GM19043 (cell line): Measurements from ENCODE around the gene MEOX1.

Experiments
- ATAC-seq: cut with Tn5 transposase; IDR thresholded peaks from one replicate; pipeline ENCODE4 v1.9.1; 2021; ENCODE audit warnings: low read depth; ENCODE audit not compliant: unreplicated experiment

Gene MEOX1

DNA sequence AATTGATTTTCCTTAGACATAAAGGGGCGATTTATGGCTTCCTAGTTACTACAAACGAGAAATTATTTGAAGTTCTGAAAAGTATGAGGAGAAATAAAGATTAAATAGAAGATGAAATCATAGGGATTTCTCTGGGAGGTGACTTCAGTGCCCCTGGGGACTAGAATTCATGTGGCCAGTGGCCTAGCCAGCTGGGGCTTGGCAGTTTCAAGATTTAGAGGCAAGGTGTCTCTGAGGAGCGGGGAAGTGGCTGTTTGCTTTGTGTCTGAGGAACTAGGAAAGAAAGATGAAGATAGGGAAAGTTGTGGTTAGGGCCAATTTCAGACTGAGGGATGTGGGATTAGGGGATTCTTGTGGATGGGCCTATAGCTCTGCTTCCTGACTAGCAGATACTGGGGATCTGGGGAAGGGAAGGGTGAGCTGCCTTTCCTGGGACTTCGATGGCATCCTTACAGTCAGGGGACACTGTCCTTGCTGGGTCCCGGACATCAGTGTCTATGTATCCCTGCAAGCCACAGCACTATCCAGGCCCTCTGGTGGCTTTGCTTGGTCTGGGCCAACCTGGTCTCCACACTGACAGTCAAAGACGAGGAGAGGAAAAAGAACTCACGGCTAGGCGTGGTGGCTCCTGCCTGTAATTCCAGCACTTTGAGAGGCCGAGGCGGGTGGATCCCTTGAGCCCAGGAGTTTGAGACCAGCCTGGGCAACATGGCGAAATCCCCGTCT lies 22.4 kb upstream of the MEOX1 start:
- no peak for ATAC-seq

DNA sequence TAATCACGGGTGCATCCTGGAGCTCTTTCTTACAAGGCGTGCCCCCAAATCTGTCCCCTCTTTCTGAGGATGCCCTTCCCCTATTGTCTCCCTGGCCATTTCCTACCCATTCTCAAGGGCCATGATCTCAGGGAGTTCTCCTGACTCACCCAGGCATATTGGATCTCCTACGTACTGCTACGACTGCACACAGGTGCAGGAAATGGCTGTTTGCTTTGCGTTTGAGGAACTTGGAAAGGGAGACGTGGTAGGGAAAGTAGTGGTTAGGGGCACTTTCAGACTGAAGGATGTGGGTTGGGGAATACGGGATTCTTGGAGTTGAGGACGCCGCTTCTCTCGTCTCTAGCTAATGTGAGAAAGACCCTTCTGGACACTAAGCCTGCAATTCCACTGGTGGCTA lies 18.7 kb upstream of the MEOX1 start:
- no peak for ATAC-seq

DNA sequence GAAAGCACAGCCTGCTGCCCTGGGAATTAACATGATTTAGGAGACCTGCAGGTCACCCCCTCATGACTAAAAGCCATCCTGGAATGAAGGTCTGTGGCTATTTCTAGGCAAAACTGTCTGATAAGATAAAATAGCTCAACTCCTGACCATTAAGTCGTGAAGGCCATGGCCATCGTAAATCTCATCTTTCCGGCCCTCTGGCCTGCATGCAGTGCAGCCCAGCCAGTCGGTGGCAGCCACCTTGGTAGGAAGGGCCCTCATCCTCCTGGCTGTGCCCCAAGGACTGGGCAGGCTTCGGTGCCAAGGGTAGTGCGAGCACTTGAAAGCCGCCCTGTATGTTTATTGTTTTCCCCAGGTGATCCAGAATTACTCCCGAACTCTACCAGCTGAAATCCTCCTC lies 18.2 kb upstream of the MEOX1 start:
- no peak for ATAC-seq

DNA sequence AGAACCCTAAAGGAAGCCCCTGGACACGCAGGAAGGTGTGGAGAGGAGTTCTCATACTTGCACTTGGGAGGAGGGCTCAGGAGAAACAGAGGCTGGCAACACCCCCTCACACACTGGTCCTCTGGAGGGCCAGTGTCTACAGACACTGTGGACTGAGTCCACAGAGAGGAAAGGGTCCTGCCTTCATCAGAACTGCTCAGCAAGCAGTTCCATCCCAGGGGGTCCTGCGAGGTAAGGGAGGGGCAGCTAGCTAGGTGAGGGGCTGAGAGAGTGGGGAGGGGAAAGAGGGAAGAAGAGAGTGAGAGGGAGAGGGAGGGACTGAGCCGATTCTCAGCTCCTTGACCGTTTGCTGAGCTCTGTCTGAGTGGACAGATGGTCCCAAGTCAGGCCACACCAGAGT lies 17.7 kb upstream of the MEOX1 start:
- ATAC-seq: no peak

DNA sequence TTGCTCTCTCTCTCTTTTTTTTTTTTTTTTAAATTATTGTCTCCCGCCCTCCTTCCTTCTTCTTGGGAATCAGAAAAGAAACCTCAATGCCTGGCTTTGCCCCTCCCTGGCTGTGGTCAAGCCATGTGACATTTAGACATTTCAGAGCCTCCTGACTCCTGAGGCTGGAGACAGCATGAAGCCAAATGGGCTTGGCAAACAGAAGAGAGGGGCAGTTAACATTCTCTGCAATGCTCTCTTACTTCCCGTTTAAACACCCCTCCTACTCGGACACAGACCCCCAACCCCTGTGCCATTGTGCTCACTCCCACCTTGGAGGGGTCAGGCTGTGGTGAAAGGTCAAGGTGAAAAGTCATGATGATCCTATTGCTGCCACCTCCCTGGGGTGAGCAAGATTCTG lies 14.7 kb upstream of the MEOX1 start:
- ATAC-seq: no peak

DNA sequence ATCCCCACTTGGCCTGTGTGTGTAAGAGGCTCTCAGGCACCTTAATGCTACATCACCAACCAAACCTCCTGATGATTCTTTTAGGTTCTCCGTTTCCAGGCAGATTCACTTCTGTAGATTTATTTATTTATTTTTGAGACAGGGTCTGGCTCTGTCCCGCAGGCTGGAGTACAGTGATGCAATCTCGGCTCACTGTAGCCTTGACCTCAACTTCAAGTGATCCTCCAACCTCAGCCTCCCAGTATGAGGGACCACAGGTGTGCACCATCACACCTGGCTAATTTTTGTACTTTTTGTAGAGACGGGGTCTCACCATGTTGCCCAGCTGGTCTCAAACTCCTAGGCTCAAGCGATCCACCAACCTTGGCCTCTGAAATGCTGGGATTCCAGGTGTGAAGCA lies 12.7 kb upstream of the MEOX1 start:
- ATAC-seq: no peak

DNA sequence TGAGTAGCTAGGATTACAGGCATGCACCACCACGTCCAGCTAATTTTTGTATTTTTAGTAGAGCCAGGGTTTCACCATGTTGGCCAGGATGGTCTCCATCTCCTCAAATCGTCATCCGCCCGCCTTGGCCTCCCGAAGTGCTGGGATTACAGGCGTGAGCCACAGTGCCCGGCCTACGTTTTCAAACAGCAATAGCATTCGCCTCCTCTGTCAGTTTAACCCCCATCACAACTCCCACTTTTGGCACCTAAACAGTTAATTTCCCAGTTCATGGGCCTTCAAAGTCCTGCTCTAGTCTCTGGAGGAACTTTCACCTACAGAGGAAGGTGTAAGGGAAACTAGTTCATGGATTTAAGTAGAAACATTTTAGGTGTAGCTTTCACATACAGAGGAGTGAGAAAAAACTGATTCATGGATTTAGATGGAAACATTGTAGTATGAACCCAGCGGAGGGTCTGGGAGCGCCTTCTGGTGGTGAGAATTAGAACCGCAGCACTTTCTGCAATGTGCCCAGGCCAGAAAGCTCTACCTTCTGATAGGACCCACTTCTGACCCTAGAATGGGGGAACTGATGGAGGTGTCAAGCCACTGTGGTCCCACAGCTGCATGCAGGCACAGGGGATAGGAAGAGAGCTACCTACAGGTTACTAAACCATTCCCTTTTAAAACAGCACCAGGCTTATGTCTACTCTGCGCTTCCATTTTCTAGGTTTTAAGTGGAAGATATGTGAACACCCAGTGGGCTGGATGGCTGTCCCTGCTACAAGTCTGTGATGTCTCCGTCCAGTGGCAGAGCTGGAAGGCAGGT lies 12.0 kb upstream of the MEOX1 start:
- ATAC-seq: no peak

DNA sequence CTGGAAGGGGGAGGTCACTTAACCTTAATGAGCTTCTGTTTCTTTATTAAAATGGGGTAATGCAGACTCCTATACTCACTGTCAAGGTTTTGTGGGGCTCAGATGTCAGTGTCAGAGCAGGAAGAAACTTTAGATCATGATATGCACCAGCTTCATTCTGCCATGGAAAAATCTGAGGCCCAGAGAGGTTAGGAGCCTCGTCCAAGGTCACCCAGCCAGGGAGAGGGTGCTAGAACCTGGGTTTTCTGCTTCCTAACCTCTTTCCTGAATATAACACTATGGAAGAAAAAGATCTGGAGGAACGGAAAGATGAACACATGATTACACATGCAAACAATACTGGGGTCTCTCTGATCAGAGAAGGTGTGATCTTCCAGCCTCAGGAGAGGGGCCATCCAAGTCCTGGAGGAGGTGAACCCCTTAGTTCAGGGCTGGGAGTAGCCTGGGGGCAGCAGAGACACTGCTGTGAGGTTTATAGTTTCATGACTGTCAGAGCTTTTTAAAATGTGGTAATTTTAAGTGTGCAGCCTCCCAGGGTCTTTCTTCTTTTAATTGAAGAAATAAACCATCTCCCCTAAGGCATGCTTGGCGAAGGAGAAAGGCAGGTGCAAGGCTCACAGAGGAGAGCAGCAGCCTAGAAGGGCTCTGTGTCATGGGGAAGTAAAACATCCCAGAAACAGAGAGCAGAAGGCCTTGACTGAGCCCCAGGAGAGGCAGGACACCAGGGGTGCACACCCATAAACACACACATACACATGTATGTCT lies 10.2 kb upstream of the MEOX1 start:
- no peak for ATAC-seq

DNA sequence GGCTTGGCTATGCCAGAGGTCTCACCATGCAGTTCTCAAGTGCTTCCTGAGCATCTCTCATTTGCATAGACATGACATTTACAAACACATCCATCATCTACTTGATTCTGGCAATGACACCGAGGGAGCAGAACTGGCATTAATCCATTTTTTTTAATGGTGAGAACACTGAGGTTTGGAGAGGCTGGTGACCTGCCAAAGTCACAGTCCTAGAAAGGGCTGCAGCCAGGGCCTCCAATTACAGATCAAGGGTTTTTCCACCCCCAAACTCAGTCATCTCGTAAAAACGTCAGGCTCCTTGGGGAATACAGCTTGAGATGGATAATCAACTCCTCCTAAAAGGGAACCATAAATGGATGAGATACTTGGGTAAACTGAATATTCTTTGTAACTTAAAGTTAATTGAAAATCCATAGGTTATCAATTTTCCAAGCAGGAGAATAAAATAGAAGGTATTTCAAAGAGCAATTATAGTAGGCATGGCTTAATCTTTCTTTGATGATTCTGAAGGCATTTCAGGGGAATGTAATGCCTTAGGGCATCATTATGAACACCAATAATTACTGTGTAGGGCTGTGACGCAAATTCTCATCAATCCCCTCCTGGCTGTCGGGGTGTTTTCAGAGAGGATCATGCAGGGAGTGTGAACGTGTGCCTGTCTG lies 9.4 kb upstream of the MEOX1 start:
- no peak for ATAC-seq

DNA sequence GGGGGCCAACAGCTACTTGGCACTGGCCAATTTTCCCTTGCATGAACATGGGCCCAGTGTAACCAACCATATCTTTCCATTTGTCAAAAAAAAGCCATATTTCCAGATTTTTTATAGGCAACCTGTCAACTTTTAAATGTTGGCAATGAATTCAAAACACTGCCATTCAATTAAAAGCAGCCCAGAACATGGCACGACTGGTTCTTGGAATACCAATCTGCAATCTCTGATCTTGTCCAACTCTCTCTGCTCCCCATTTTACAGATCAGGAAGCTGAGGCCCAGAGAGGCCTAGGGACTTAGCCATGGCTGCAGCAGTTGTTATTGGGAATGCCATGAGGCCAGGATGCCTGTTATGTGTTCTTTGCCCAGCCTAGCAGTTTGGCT lies 8.9 kb upstream of the MEOX1 start:
- no peak for ATAC-seq

DNA sequence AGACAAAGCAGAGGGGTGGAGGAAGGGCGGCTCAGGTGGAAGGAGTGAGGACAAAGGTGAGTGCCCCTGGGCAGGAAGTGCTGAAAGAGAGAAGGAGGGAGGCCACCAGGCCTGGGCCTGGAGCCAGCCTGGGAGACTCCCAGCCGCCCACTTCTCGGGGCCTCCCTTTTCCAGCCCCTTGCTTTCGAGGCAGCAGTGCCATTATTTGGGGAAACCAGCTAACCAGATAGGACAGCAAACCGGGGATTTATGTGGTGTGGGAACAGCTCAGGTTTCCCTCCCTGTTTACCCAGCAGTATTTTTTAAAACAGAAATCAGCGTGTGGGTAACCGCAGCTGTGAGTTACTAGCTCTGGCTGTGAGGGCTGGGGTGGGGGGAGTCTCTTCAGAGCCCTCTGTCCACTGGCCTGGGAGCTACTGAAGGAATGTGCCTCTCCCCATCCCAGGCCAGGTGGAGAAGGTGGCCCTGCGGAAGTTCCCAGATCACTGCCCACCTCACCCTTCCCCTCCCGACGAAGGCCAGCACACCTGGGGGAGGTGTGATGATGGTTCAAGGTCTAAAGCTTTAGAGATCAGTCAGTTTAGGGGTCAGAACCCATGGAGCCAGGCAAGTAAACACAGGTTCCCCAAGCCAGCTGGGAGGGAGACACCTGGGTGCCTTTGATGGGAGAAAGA lies 8.4 kb upstream of the MEOX1 start:
- no peak for ATAC-seq

DNA sequence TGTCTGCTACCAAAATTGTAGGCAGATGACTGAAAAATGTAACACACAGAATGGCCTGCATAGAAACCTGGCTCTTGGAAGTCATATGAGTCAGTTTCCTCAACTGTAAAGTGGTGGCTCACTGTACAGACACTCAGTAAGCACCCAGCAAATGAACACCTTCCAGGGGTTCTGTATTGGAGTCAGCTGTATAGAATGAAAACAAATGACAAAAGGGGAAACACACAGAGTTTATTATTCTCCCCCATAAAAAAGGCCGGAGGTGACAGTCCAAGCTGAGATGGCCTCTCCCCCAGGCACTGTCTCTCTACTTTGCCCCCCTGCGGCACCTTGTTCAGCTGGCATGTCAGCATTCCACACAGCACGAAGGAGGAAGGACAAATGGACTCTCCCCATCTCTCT lies 6.2 kb upstream of the MEOX1 start:
- ATAC-seq: no peak

DNA sequence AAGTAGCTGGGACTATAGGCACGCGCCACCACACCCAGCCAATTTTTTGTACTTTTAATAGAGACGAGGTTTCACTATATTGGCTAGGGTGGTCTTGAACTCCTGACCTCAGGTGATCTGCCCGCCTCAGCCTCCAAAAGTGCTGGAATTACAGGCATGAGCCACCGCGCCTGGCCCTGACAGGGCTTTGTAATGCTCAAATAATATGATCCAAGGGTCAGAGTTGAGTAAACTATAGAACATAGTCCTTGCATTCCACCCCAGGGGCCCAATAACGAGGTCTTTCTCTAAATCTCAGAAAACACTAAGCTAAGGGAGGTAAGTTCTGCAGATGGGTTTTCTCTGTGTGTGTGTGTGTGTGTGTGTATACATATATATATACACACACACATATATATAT lies 5.8 kb upstream of the MEOX1 start:
- ATAC-seq: no peak

DNA sequence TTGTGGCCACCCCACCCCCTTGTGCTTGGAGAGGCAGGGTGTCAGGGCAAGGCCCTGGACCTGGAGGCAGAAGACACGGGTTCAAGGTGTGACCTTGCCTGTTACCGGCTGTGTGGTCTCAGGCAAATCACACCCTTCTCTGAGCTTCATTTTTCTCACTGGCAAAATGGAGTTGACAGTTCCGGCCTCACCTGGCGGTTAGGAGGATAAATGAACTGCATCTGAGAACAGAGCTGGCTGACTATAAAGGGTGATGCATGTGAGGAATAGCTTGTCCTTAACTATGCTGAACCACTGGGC lies 4.2 kb upstream of the MEOX1 start:
- ATAC-seq: no peak

DNA sequence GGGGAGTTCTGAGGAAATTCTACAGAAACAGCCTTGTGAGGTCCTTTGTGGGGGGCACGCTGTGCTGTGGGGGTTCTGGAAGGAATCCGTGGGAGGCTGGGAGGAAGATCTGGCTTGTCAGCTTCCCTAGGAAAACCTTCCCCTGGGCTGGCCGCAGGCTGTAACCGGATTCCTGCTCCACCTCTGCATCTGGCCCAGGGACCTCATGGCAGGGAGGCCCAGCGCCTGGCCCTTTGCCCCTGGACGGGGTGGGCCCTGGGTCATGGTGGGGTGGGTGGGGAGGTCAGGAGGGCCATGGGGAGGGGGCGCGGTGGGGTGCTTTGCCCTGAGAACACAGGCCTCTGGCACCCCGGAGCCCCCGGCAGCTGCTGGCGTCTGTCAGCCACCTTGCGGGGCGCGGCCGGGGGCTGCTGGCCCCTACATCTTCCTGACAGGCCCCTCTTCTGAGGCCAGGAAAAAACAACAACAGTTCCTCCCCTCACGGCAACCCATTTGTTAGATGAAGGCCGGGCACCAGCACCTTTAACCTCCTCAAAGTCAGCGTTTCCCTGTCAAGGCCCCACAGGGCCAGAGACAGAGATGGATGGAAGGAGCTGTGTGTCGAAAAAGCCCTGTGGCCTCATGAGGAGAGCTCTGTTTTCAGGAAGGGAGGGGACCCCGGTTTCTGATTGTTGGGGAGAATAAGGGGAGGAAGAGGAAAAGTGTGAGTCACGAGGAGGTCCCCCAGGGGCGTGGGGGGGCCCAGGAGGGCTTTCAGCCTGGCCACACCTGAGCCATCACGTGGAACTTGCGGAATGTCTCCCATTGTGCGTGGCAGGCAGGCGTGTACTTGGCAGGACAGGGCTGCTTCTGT lies 3.6 kb upstream of the MEOX1 start:
- ATAC-seq: no peak

DNA sequence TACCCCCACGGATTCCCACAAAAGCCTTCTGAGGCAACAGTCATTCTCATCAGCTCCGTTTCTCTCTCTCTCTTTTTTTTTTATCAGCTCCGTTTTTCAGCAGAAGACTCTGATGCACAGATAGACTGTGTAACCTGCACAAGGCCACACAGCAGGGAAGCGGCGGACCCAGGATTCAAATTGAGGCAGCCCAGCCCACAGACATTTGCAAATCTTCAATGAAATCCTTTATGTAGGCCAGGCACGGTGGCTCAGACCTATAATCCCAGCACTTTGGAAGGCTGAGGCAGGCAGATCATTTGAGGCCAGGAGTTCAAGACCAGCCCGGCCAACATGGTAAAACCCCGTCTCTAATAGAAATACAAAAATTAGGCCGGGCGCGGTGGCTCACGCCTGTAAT lies 2.4 kb upstream of the MEOX1 start:
- no peak for ATAC-seq

DNA sequence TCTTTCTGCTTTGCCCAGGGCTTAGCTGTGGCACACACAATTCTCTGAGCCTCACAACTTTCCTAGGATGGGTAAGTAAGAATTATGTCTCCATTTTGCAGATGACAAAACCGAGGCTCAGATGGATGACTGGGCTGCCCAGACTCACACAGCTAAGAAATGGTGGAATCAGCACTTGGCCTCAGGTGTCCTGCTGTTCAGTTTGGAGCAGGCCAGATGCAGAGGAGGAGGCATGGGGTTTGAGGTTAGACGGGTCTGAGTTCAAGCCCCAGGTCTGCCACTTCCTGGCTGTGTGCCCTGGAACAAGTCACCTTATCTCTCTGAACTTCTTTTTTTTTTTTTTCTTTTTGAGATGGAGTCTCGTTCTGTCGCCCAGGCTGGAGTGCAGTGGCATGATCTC lies 1.7 kb upstream of the MEOX1 start:
- no peak for ATAC-seq

DNA sequence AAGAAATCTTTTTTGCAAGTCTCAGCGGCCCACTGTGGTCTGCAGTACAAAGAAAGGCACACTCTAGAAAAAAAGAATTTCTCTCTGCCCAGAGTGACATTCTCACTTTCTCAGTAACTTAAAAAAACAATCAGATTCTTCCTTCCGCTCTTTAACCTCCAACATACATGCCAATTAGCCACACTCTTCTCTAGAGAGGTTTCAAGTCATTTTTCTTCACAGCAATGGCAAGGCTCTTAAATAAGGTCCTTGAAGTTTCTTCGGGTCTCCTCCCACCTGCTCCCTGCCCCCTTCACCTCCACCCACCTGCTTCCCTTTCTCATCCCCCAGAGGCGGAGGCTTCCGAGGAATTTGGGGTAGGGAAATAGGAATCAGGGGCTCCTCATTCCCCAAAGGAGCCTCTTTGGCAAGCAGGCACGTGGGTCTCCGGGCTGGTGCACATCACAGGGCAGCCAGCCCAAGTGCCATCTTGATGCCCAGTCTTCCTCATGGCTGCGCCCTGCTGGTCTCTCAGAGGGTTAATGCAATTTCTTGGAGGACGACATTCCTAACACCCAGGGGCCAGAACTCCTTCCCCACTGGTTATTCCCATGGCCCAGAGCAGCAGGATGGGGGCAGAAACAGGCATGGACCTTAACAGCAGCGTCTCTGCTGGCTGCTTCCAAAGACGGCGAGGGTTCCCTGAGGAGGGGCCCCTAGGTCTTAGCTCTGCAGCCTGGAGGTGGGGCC lies 855 bp upstream of the MEOX1 start:
- ATAC-seq: no peak

DNA sequence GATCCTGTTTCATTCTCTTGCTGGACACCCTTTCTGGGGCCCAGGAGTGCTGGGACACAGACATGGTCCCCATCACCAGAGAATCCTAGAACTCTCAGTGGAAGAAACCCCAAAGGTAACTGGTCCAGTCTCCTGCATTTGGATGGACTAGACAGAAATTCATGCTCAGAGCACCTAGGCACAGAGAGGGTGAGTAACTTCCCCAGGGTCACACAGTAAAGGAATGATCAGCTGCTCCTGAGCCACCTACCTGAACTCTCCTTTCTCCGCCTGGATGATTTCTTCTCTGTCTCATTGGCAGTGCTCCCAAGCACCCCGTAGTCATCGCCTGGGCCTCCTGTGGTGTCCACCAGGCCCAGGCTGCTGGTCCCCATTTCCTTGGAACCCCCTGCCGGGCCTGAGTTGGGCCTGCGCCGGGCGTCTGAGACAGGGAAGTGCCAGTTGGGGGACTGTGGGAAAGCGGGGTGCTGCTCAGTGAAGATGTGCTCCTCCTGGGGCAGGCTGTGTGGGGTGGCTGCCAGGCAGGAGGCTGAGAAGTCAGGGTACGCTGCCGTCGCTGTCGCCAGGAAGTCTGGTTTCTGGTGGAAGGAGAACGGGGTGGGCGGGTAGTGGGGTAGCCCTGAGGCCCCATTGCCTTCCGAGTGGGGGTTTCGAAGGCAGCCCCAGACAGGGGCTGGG lies 767 bp downstream of the MEOX1 start:
- ATAC-seq: no peak
